HL-60 (cell line): ENCODE data around the gene HYAL3.

Experiments used
- DNase-seq, 2 experiments: peaks; one replicate each; pipeline ENCODE4 v3.0.0-alpha.2; 2010 to 2020; ENCODE audit warnings: low read depth in 1 of 2, low spot score in 1 of 2
- H3K27ac ChIP-seq: fragments of 250-450 bp; sonication (Bioruptor Pico); replicated peaks from 2 replicates; pipeline ENCODE4 v1.5.1; 2020; ENCODE audit warnings: mild to moderate bottlenecking, moderate library complexity
- H3K27me3 ChIP-seq: fragments of 250-450 bp; sonication (Bioruptor Pico); 2 replicates; pipeline ENCODE4 v1.5.1; 2021; ENCODE audit warnings: mild to moderate bottlenecking, moderate library complexity; ENCODE audit not compliant: insufficient read depth, poor library complexity, severe bottlenecking
- H3K4me3 ChIP-seq: replicated peaks from 2 replicates; pipeline ENCODE4 v1.5.1; 2011; ENCODE audit warnings: mild to moderate bottlenecking, control low read depth, low read length; ENCODE audit not compliant: insufficient read depth
- GABPA ChIP-seq: IDR thresholded peaks from 2 replicates; pipeline ENCODE4 v1.6.1; 2012; ENCODE audit warnings: low read depth
- POLR2AphosphoS5 ChIP-seq: IDR thresholded peaks from 2 replicates; pipeline ENCODE4 v1.6.1; 2012; ENCODE audit warnings: low read depth
- SPI1 ChIP-seq: IDR thresholded peaks from 2 replicates; pipeline ENCODE4 v1.6.1; 2012; ENCODE audit warnings: low read depth, mild to moderate bottlenecking, borderline replicate concordance
- TF ChIP-seq, protein P1 (sequence below): IDR thresholded peaks from one replicate; pipeline ENCODE4 v1.5.1; 2011; ENCODE audit warnings: low read length, control low read depth, inconsistent platforms; ENCODE audit not compliant: insufficient read depth
- TF ChIP-seq, protein P2 (sequence below): IDR thresholded peaks from 2 replicates; pipeline ENCODE4 v1.6.1; 2012; ENCODE audit warnings: low read depth; ENCODE audit not compliant: insufficient replicate concordance

HYAL3 gene

DNA sequence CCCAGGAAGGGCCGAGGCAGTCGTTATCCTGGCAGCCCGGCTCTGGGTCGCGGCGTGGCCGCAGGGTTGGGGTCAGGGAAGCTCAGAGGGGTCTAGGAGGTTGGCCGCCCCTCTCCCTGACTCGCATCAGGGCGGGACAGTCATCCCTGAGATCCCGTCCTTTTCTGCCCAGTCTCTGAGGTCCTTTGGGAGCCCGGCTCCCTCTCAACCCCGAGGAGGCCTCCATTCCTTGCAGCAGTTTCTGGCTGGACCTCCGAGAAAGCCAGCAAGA, 22.8 kb upstream of the HYAL3 start:
- TF ChIP-seq GABPA (no peak), POLR2AphosphoS5 (no peak), SPI1 (no peak)
- TF ChIP-seq, protein P1, sequence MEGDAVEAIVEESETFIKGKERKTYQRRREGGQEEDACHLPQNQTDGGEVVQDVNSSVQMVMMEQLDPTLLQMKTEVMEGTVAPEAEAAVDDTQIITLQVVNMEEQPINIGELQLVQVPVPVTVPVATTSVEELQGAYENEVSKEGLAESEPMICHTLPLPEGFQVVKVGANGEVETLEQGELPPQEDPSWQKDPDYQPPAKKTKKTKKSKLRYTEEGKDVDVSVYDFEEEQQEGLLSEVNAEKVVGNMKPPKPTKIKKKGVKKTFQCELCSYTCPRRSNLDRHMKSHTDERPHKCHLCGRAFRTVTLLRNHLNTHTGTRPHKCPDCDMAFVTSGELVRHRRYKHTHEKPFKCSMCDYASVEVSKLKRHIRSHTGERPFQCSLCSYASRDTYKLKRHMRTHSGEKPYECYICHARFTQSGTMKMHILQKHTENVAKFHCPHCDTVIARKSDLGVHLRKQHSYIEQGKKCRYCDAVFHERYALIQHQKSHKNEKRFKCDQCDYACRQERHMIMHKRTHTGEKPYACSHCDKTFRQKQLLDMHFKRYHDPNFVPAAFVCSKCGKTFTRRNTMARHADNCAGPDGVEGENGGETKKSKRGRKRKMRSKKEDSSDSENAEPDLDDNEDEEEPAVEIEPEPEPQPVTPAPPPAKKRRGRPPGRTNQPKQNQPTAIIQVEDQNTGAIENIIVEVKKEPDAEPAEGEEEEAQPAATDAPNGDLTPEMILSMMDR: no peak
- TF ChIP-seq, protein P2, sequence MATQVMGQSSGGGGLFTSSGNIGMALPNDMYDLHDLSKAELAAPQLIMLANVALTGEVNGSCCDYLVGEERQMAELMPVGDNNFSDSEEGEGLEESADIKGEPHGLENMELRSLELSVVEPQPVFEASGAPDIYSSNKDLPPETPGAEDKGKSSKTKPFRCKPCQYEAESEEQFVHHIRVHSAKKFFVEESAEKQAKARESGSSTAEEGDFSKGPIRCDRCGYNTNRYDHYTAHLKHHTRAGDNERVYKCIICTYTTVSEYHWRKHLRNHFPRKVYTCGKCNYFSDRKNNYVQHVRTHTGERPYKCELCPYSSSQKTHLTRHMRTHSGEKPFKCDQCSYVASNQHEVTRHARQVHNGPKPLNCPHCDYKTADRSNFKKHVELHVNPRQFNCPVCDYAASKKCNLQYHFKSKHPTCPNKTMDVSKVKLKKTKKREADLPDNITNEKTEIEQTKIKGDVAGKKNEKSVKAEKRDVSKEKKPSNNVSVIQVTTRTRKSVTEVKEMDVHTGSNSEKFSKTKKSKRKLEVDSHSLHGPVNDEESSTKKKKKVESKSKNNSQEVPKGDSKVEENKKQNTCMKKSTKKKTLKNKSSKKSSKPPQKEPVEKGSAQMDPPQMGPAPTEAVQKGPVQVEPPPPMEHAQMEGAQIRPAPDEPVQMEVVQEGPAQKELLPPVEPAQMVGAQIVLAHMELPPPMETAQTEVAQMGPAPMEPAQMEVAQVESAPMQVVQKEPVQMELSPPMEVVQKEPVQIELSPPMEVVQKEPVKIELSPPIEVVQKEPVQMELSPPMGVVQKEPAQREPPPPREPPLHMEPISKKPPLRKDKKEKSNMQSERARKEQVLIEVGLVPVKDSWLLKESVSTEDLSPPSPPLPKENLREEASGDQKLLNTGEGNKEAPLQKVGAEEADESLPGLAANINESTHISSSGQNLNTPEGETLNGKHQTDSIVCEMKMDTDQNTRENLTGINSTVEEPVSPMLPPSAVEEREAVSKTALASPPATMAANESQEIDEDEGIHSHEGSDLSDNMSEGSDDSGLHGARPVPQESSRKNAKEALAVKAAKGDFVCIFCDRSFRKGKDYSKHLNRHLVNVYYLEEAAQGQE: no peak
- Histone ChIP-seq H3K4me3 (peak overlapping the region; percentile 68), H3K27ac (peak overlapping the region; percentile 100), H3K27me3 (no peaks in the 10 kb centered on the region)
- DNase-seq: no peak

DNA sequence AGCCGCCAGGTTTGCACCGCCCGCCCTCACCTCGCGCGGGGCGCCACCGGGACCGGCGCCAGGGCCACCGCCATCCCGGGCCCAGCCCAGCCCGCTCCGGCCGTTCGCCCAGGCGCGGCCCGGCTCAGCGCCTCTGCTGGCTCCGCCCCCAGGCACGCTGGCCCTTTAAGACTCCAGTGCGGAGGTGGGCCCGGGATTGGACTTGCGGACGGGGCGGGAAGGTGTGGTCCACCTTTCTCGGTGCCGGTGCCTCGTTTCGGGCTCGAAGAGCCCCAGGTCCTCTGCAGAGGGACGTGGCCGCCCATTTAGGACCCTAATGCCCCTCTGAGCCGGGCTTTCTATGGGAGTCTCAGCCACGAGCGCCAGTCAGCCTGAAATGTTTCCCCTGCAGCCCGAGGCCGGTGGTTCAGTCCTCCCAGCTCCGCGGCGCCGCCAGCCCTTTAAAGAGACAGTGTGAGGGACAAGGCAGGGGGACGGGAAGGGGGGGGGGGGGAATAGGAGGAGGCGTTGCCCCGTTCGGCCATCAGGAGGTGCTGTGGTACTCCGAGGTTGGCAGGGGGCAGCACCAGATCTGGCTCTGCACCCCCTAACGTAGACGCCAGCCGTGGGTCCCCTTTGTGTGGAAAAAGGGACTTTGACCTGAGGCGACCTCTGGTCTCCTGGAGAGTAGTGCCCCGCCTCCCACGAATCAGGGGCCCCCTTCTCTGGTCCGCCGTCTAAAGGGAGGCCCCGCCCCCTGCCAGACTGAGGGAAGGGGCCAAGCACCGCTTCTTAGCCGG, 22.3 kb upstream of the HYAL3 start:
- TF ChIP-seq GABPA (no peak), POLR2AphosphoS5 (peak; percentile 32; the same call in 1 of the 2 replicates)
- TF ChIP-seq, protein P1: peak; percentile 32
- DNase-seq: peak; percentile 78 to 87
- Histone ChIP-seq H3K27ac (peak overlapping the region; percentile 100), H3K4me3 (peak overlapping the region; percentile 68), H3K27me3 (no peaks in the 10 kb centered on the region)

DNA sequence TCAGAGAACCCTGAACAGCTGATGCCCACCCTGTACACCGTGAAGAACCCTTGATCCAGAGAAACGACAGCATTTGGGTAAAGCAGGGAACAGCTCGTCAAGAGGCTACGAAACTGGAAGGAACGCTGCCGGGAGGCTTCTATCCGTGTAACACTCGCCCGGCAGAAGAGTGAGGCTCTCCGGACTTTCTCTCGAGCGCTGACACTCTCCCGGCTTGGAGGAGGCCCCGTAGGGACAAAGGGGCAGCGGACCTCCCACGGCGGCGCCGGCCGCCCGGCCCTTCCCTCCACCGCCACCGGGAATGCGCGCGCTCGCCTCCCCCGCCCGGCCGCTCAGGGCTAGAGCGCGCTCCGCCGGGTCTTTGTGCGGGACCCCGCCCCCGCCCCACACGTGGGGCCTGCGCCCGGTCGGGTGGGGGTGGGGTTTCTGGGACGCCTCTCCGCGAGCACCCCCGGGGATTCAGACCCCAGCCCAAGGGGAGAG, 21.7 kb upstream of the HYAL3 start:
- peak overlapping the region; percentile 100 for H3K27ac ChIP-seq
- TF ChIP-seq, protein P1: no peak
- TF ChIP-seq GABPA (no peak), SPI1 (no peak), POLR2AphosphoS5 (no peak)
- TF ChIP-seq, protein P2: no peak
- peak overlapping the region; percentile 68 for H3K4me3 ChIP-seq
- DNase-seq: peak; percentile 60 to 65
- no peaks in the 10 kb centered on the region for H3K27me3 ChIP-seq
